Mesenchymal stem cell (in vitro differentiated cells and primary cell): ENCODE results near the gene ABCC2.
A peak's percentile ranks its signal among the peaks of the same experiment; 100 is the strongest.
"Not testable (repeated sequence)": the region's sequence is repeated elsewhere in the genome, so short reads cannot be mapped to it uniquely, and the experiment has no call there.

Experiments used
- DNase-seq: peaks from one replicate; pipeline ENCODE4 v3.0.0-alpha.2; 2013
- H2AFZ ChIP-seq: one replicate; pipeline ENCODE4 v1.6.1; 2013; ENCODE audit warnings: low read depth, mild to moderate bottlenecking, control low read depth, inconsistent platforms, low read length, moderate library complexity
- H2AK5ac ChIP-seq: 2 replicates; pipeline ENCODE4 v1.6.1; 2013; ENCODE audit warnings: low read length, moderate library complexity, mild to moderate bottlenecking, inconsistent platforms; ENCODE audit not compliant: severe bottlenecking
- H2BK120ac ChIP-seq: one replicate; pipeline ENCODE4 v1.6.1; 2013; ENCODE audit warnings: low read depth, mild to moderate bottlenecking, inconsistent platforms, low read length, moderate library complexity
- H2BK12ac ChIP-seq, 2 experiments: one replicate each; pipeline ENCODE4 v1.6.1; 2013; ENCODE audit warnings: inconsistent platforms in 2 of 2, low read length in 2 of 2, mild to moderate bottlenecking in 2 of 2, moderate library complexity in 2 of 2, control low read depth in 1 of 2
- H2BK15ac ChIP-seq: one replicate; pipeline ENCODE4 v1.6.1; 2013; ENCODE audit warnings: mild to moderate bottlenecking, low read depth, inconsistent platforms; ENCODE audit not compliant: poor library complexity, severe bottlenecking
- H2BK5ac ChIP-seq: 2 replicates; pipeline ENCODE4 v1.6.1; 2013; ENCODE audit warnings: low read depth, mild to moderate bottlenecking, low read length, control low read depth, inconsistent platforms; ENCODE audit not compliant: poor library complexity, severe bottlenecking
- H3K14ac ChIP-seq, 2 experiments: one replicate each; pipeline ENCODE4 v1.6.1; 2013; ENCODE audit warnings: inconsistent platforms in 2 of 2, low read length in 2 of 2, control low read depth in 1 of 2, mild to moderate bottlenecking in 1 of 2, moderate library complexity in 1 of 2
- H3K18ac ChIP-seq, 2 experiments: one replicate each; pipeline ENCODE4 v1.6.1; 2013; ENCODE audit warnings: inconsistent platforms in 2 of 2, low read length in 2 of 2, control low read depth in 1 of 2, low read depth in 1 of 2, mild to moderate bottlenecking in 1 of 2
- H3K23ac ChIP-seq, 2 experiments: one replicate each; pipeline ENCODE4 v1.6.1; 2013; ENCODE audit warnings: inconsistent platforms in 2 of 2, low read length in 2 of 2, mild to moderate bottlenecking in 2 of 2, moderate library complexity in 2 of 2, control low read depth in 1 of 2
- H3K27ac ChIP-seq: 2 replicates; pipeline ENCODE4 v1.5.1; 2013; ENCODE audit warnings: mild to moderate bottlenecking, moderate library complexity, low read length, control low read depth, inconsistent platforms; ENCODE audit not compliant: poor library complexity, severe bottlenecking
- H3K27me3 ChIP-seq, 2 experiments: 2 replicates each; pipeline versions ENCODE4 v1.6.1 to v1.7.0; 2013; ENCODE audit warnings: low read length in 2 of 2, mild to moderate bottlenecking in 2 of 2, moderate library complexity in 2 of 2, control low read depth in 1 of 2, inconsistent platforms in 1 of 2; ENCODE audit not compliant: control insufficient read depth in 1 of 2, insufficient read depth in 1 of 2
- H3K36me3 ChIP-seq, 2 experiments: 2 replicates each; pipeline versions ENCODE4 v1.6.1 to v1.7.0; 2013; ENCODE audit warnings: low read length in 2 of 2, control low read depth in 1 of 2, inconsistent platforms in 1 of 2, low read depth in 1 of 2, mild to moderate bottlenecking in 1 of 2; ENCODE audit not compliant: insufficient read depth in 2 of 2, control insufficient read depth in 1 of 2
- H3K4ac ChIP-seq, 2 experiments: one replicate each; pipeline ENCODE4 v1.6.1; 2013; ENCODE audit warnings: inconsistent platforms in 2 of 2, low read length in 2 of 2, mild to moderate bottlenecking in 2 of 2, moderate library complexity in 2 of 2, control low read depth in 1 of 2, low read depth in 1 of 2
- H3K4me1 ChIP-seq: 2 replicates; pipeline ENCODE4 v1.6.1; 2013; ENCODE audit warnings: low read depth, low read length, control low read depth; ENCODE audit not compliant: control insufficient read depth, insufficient read depth
- H3K4me2 ChIP-seq: 2 replicates; pipeline ENCODE4 v1.6.1; 2013; ENCODE audit warnings: low read length, mild to moderate bottlenecking, inconsistent platforms; ENCODE audit not compliant: poor library complexity, severe bottlenecking
- H3K4me3 ChIP-seq, 2 experiments: 2 replicates each; pipeline versions ENCODE4 v1.5.1 to v1.7.0; 2013; ENCODE audit warnings: low read length in 2 of 2, mild to moderate bottlenecking in 2 of 2, control low read depth in 1 of 2, low read depth in 1 of 2; ENCODE audit not compliant: insufficient read depth in 1 of 2
- H3K79me1 ChIP-seq: replicated peaks from 2 replicates; pipeline ENCODE4 v1.6.1; 2013; ENCODE audit warnings: mild to moderate bottlenecking, control low read depth, low read length, inconsistent platforms; ENCODE audit not compliant: poor library complexity, severe bottlenecking
- H3K9ac ChIP-seq: 2 replicates; pipeline ENCODE4 v1.7.0; 2013; ENCODE audit warnings: mild to moderate bottlenecking, low read length, moderate library complexity
- H3K9me3 ChIP-seq: 2 replicates; pipeline ENCODE4 v1.7.0; 2013; ENCODE audit warnings: mild to moderate bottlenecking, low read length; ENCODE audit not compliant: control insufficient read depth
- H4K8ac ChIP-seq: one replicate; pipeline ENCODE4 v1.6.1; 2013; ENCODE audit warnings: inconsistent platforms, mild to moderate bottlenecking, low read length, moderate library complexity
- H4K91ac ChIP-seq: one replicate; pipeline ENCODE4 v1.6.1; 2013; ENCODE audit warnings: mild to moderate bottlenecking, low read length, inconsistent platforms
- WGBS: methylation state at CpG from one replicate; pipeline ENCODE4 v1.1.7; 2013; ENCODE audit warnings: mixed read lengths; 5-methylcytosine and 5-hydroxymethylcytosine counted together

The ABCC2 gene

DNA sequence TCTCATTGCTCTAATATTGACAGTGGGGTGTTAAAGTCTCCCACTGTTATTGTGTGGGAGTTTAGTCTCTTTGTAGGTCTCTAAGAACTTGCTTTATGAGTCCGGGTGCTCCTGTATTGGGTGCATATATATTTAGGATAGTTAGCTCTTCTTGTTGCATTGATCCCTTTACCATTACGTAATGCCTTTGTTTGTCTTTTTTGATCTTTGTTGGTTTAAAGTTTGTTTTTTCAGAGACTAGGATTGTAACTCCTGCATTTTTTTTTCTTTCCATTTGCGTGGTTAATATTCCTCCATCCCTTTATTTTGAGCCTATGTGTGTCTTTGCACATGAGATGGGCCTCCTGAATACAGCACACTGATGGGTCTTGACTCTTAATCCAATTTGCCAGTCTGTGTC, 84.8 kb downstream of the ABCC2 start:
- DNase-seq, H4K91ac ChIP-seq, H3K27ac ChIP-seq, H2BK15ac ChIP-seq, H3K9ac ChIP-seq, H2AK5ac ChIP-seq, H3K14ac ChIP-seq, H3K18ac ChIP-seq, H4K8ac ChIP-seq, H3K4me2 ChIP-seq, H2BK12ac ChIP-seq, H3K27me3 ChIP-seq, H2BK5ac ChIP-seq, H3K4me3 ChIP-seq, H3K23ac ChIP-seq, H2AFZ ChIP-seq, H3K79me1 ChIP-seq, H2BK120ac ChIP-seq, H3K4ac ChIP-seq, H3K4me1 ChIP-seq, H3K36me3 ChIP-seq, H3K9me3 ChIP-seq: not testable (repeated sequence)
- 100% methylated on average over 2 of the region's 3 CpGs for WGBS

DNA sequence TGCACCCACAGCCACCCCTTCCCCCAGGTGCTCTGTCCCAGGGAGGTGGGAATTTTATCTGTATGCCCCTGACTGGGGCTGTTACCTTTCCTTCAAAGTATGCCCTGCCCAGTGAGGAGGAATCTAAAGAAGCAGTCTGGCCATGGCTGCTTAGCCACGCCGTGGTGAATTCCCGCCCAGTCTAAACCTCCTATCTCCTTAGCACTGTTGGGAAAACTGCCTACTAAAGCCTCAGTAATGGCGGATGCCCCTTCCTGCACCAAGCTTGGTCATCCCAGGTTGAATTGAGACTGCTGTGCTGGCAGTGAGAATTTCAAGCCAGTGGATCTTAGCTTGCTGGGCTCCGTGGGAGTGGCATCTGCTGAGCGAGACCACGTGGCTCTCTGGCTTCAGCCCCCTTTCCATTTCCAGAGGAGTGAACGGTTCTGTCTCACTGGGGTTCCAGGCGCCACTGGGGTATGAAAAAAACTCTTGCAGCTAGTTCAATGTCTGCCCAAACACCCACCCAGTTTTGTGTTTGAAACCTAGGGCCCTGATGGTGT, 87.2 kb downstream of the ABCC2 start:
- no peak overlapping the region for H3K14ac ChIP-seq
- no peak overlapping the region for H2BK15ac ChIP-seq
- peaks cover 0 to 4% of the 10 kb centered on the region in 2 experiments for H3K27me3 ChIP-seq
- H2AK5ac ChIP-seq, result no peak overlapping the region
- no peak overlapping the region for H2AFZ ChIP-seq
- H3K18ac ChIP-seq, result no peak overlapping the region
- H3K4me1 ChIP-seq, result peaks cover 1% of the 10 kb centered on the region
- H3K27ac ChIP-seq, result no peak overlapping the region
- no peak overlapping the region for H2BK12ac ChIP-seq
- H2BK5ac ChIP-seq, result no peak overlapping the region
- no peak overlapping the region for H3K4ac ChIP-seq
- 98% methylated on average over 6 of the region's 9 CpGs for WGBS
- H4K8ac ChIP-seq, result no peak overlapping the region
- no peak overlapping the region for H4K91ac ChIP-seq
- no peak overlapping the region for H3K9ac ChIP-seq
- no peak overlapping the region for H3K23ac ChIP-seq
- H3K9me3 ChIP-seq, result no peaks in the 10 kb centered on the region
- DNase-seq, result no peak
- H2BK120ac ChIP-seq, result no peak overlapping the region
- no peak overlapping the region for H3K4me3 ChIP-seq
- H3K79me1 ChIP-seq, result no peaks in the 10 kb centered on the region
- no peak overlapping the region for H3K4me2 ChIP-seq
- peaks cover 12 to 19% of the 10 kb centered on the region in 2 experiments for H3K36me3 ChIP-seq

DNA sequence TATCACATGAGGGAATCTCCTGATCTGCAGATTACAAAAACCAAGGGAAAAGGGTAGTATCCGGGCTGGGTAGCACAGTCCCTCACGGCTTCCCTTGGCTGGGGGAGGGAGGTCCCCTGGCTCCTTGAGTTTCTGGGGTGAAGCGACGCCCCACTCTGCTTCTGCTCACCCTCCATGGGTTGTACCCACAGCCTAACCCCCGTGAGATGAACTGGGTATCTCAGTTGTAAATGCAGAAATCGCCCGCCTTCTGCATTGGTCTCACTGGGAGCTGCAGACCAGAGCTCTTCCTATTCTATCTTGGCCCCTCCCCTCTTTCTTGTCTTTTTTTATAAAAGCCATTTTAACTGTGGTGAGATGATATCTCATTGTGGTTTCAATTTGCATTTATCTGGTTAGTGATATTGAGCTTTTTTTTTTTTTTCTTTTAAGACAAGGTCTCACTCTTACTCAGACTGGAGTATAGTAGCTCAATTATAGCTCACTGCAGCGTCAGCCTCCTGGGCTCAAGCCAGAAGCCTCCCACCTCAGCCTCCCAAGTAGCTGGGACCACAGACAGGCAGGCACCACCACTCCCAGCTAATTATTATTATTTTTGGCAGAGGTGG, 87.8 kb downstream of the ABCC2 start:
- H3K27me3 ChIP-seq, result peaks cover 0 to 4% of the 10 kb centered on the region in 2 experiments
- DNase-seq, result no peak
- no peak overlapping the region for H2BK15ac ChIP-seq
- H3K4ac ChIP-seq, result no peak overlapping the region
- H3K18ac ChIP-seq, result no peak overlapping the region
- no peak overlapping the region for H3K9ac ChIP-seq
- no peak overlapping the region for H3K14ac ChIP-seq
- H3K9me3 ChIP-seq, result no peaks in the 10 kb centered on the region
- no peak overlapping the region for H3K4me2 ChIP-seq
- no peak overlapping the region for H3K4me3 ChIP-seq
- H2BK5ac ChIP-seq, result no peak overlapping the region
- no peak overlapping the region for H3K23ac ChIP-seq
- no peak overlapping the region for H2BK120ac ChIP-seq
- WGBS, result 94% methylated on average over 6 of the region's 8 CpGs
- H2AFZ ChIP-seq, result no peak overlapping the region
- H2AK5ac ChIP-seq, result no peak overlapping the region
- H4K8ac ChIP-seq, result no peak overlapping the region
- no peak overlapping the region for H2BK12ac ChIP-seq
- no peak overlapping the region for H3K27ac ChIP-seq
- no peaks in the 10 kb centered on the region for H3K79me1 ChIP-seq
- H3K4me1 ChIP-seq, result peaks cover 1% of the 10 kb centered on the region
- peaks cover 14 to 24% of the 10 kb centered on the region in 2 experiments for H3K36me3 ChIP-seq
- no peak overlapping the region for H4K91ac ChIP-seq

DNA sequence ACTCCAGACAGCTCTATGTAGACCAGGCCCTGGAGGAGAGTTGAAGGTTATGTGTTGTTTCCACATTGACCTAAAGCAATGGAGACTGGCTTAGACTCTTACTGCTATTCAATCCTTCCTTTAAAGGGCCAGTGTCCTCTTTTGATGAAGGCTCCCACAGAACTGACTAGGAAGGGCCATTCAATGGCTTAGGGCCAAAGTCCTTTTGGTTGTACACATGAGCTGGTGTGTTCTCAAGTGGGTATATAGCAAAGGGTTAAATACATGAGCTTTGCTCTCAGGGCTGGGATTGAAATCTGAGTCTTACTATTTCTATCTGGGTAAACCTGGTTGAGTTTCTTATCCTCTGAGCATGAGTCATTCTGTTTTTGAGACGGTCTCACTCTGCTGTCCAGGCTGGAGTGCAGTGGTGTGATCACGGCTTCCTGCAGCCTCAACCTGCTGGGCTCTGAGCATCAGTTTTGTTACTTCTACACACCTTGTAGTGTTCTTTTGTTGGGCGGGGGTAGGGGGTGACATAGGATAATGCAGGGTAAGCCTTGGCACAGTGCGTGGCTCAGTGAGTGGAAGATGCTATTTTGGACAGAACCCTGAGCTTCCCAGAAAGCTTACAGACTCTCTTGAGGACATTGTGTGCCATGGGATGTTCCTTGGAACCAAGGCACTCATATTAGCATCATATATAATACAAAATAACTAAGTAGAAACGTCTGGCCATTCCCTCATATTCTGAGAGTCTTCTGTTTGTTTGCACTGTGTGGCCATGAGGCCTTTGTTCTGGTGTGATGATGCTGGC, 90.1 kb downstream of the ABCC2 start:
- Histone ChIP-seq H2BK12ac (no peak overlapping the region), H3K18ac (peak overlapping the region; percentile 38 to 56), H3K9ac (no peak overlapping the region), H2BK5ac (no peak overlapping the region), H3K79me1 (peaks cover 4% of the 10 kb centered on the region), H2BK120ac (no peak overlapping the region), H2AK5ac (no peak overlapping the region), H3K4me3 (no peak overlapping the region), H4K8ac (no peak overlapping the region), H3K4ac (no peak overlapping the region), H3K23ac (no peak overlapping the region), H2AFZ (no peak overlapping the region), H3K4me1 (peaks cover 3% of the 10 kb centered on the region), H3K4me2 (no peak overlapping the region), H4K91ac (no peak overlapping the region), H2BK15ac (no peak overlapping the region), H3K36me3 (peaks cover 28 to 47% of the 10 kb centered on the region in 2 experiments), H3K14ac (no peak overlapping the region), H3K27ac (no peak overlapping the region), H3K27me3 (peaks cover 0 to 4% of the 10 kb centered on the region in 2 experiments), H3K9me3 (no peaks in the 10 kb centered on the region)
- peak; percentile 57 for DNase-seq
- WGBS, result 68% methylated on average over 5 of the region's 5 CpGs
